K562 (cell line): ENCODE results near the gene PVALEF. TPM values are rescaled to one million over a fixed set of nuclear protein-coding genes. Genes with fewer than 3 reads are reported as not detected.

Source experiments
- ATAC-seq: fragments of 200-7000 bp; cut with Tn5 transposase; 3 replicates; pipeline ENCODE4 v1.9.1; 2020; ENCODE audit warnings: moderate library complexity
- BruUV-seq: library from RNA; stranded (reverse); fragments of 400-500 nt; replicated peaks from 2 replicates; lab custom pipeline; 2021; lab: Mats Ljungman, UMichigan
- CTCF ChIA-PET: fragments of 300-600 bp; formaldehyde crosslinking; extraction: SDS; loops from one replicate; lab custom pipeline; 2021; ENCODE audit warnings: low intra/inter-chr PET ratio; lab: Yijun Ruan, JAX
- POLR2A ChIA-PET: fragments of 300-600, 350-650 bp; sonication (Branson Sonifier 250); formaldehyde crosslinking; extraction: SDS; loops from one replicate; lab custom pipeline; 2021; ENCODE audit warnings: antibody characterized with exemption, inconsistent platforms; lab: Yijun Ruan, JAX
- DNase-seq, 4 experiments: peaks; one replicate each; pipeline versions ENCODE4 v3.0.0 to v3.0.0-alpha.2; 2011 to 2018; ENCODE audit warnings: low spot score in 3 of 4, mixed read lengths in 3 of 4; ENCODE audit errors: extremely low read depth in 1 of 4
- FAIRE-seq: peaks from 2 replicates; lab custom pipeline; 2011; peaks lifted over from hg19 to GRCh38; lab: Jason Lieb, UNC
- H2AFZ ChIP-seq: 2 replicates; pipeline ENCODE4 v1.6.0; 2011; ENCODE audit warnings: low read depth, low read length, control low read depth, inconsistent platforms
- H3K27ac ChIP-seq: fragments of 200-600 bp; 3 replicates; pipeline ENCODE4 v1.8.0; 2011; ENCODE audit warnings: low read depth, mild to moderate bottlenecking, control low read depth, inconsistent platforms, low read length, moderate library complexity, mixed read lengths; ENCODE audit errors: extremely low read depth
- H3K27me3 ChIP-seq, 2 experiments: fragments of 300-600 bp in 1 of 2; 2 replicates in 1 of 2; 3 replicates in 1 of 2; pipeline versions ENCODE4 v1.6.0 to v1.8.0; 2011; ENCODE audit warnings: inconsistent platforms in 2 of 2, low read length in 2 of 2, mild to moderate bottlenecking in 1 of 2, mixed read lengths in 1 of 2, moderate library complexity in 1 of 2; ENCODE audit not compliant: control insufficient read depth in 2 of 2, insufficient read depth in 2 of 2
- H3K36me3 ChIP-seq: fragments of 300-600 bp; 3 replicates; pipeline ENCODE4 v1.8.0; 2011; ENCODE audit warnings: mild to moderate bottlenecking, low read length, inconsistent platforms; ENCODE audit not compliant: control insufficient read depth, insufficient read depth
- H3K4me1 ChIP-seq, 2 experiments: fragments of 200-600 bp in 1 of 2; replicated peaks in 1 of 2; 2 replicates in 1 of 2; 3 replicates in 1 of 2; pipeline versions ENCODE4 v1.5.1 to v1.8.0; 2011; ENCODE audit warnings: inconsistent platforms in 2 of 2, low read length in 2 of 2, mild to moderate bottlenecking in 1 of 2, mixed read lengths in 1 of 2, moderate library complexity in 1 of 2; ENCODE audit not compliant: control insufficient read depth in 2 of 2, insufficient read depth in 2 of 2
- H3K4me2 ChIP-seq: 2 replicates; pipeline ENCODE4 v1.6.1; 2011; ENCODE audit warnings: low read length, control low read depth, inconsistent platforms, mixed read lengths; ENCODE audit not compliant: insufficient read depth
- H3K4me3 ChIP-seq: fragments of 200-600 bp; sonication (generic), shearing (Covaris generic); 2 replicates; pipeline ENCODE4 v1.5.1; 2016; ENCODE audit warnings: control low read depth, inconsistent platforms
- H3K79me2 ChIP-seq: fragments of 200-600 bp; 3 replicates; pipeline ENCODE4 v1.8.0; 2011; ENCODE audit warnings: low read length, inconsistent platforms; ENCODE audit not compliant: control insufficient read depth, insufficient read depth
- H3K9ac ChIP-seq, 2 experiments: 2 replicates each; pipeline versions ENCODE4 v1.6.0 to v1.6.1; 2011; ENCODE audit warnings: low read depth in 2 of 2, low read length in 2 of 2, control low read depth in 1 of 2, inconsistent platforms in 1 of 2, mild to moderate bottlenecking in 1 of 2, mixed read lengths in 1 of 2; ENCODE audit not compliant: insufficient read depth in 1 of 2
- H3K9me1 ChIP-seq: one replicate; pipeline ENCODE4 v1.6.0; 2011; ENCODE audit warnings: inconsistent platforms, mild to moderate bottlenecking, low read length, moderate library complexity; ENCODE audit not compliant: control insufficient read depth, insufficient read depth
- H3K9me3 ChIP-seq: replicated peaks from 2 replicates; pipeline ENCODE4 v1.5.1; 2011; ENCODE audit warnings: low read depth, low read length, inconsistent platforms; ENCODE audit not compliant: control insufficient read depth, insufficient read depth
- H4K20me1 ChIP-seq: replicated peaks from 2 replicates; pipeline ENCODE4 v1.6.1; 2011; ENCODE audit warnings: low read length, inconsistent platforms, mixed read lengths; ENCODE audit not compliant: control insufficient read depth, insufficient read depth
- CBX8 ChIP-seq: fragments of 200-600 bp; sonication (generic); IDR thresholded peaks from 2 replicates; pipeline ENCODE4 v1.6.1; 2012; ENCODE audit warnings: borderline replicate concordance, mixed run types, low read depth, mild to moderate bottlenecking, moderate library complexity, mixed read lengths, low read length, control low read depth, inconsistent platforms; ENCODE audit not compliant: poor library complexity, severe bottlenecking; ENCODE audit errors: extremely low read depth
- CC2D1A ChIP-seq: fragments of 450-650 bp; IDR thresholded peaks from 2 replicates; pipeline ENCODE4 v1.6.1; 2017; ENCODE audit warnings: mild to moderate bottlenecking
- CHCHD3 ChIP-seq: fragments of 250-450 bp; sonication (Bioruptor Pico); IDR thresholded peaks from 2 replicates; pipeline ENCODE4 v2.1.2; 2022; ENCODE audit warnings: mild to moderate bottlenecking
- DMBX1 ChIP-seq: fragments of 250-450 bp; sonication (Bioruptor Pico); IDR thresholded peaks from 2 replicates; pipeline ENCODE4 v1.8.0; 2022; ENCODE audit warnings: inconsistent platforms, mild to moderate bottlenecking, moderate library complexity, borderline replicate concordance
- ETV6 ChIP-seq, 3 experiments: fragments of 150-350 bp in 1 of 3; sonication (generic) in 1 of 3; formaldehyde crosslinking in 1 of 3; IDR thresholded peaks; 2 replicates each; pipeline versions ENCODE4 v1.6.1 to v1.8.0; 2014 to 2022; ENCODE audit warnings: borderline replicate concordance in 2 of 3, low read depth in 2 of 3, antibody characterized with exemption in 1 of 3, low read length in 1 of 3, mild to moderate bottlenecking in 1 of 3, missing genetic modification reagents in 1 of 3
- HMG20A ChIP-seq: fragments of 450-650 bp; formaldehyde crosslinking; conservative IDR thresholded peaks from 2 replicates; pipeline ENCODE4 v1.4.0; 2020; ENCODE audit warnings: mild to moderate bottlenecking, mixed read lengths
- JUNB ChIP-seq: fragments of 450-650 bp; formaldehyde crosslinking; conservative IDR thresholded peaks from 2 replicates; pipeline ENCODE4 v1.4.0; 2020; ENCODE audit warnings: mild to moderate bottlenecking
- KAT7 ChIP-seq: sonication (generic); formaldehyde crosslinking; IDR thresholded peaks from 2 replicates; pipeline ENCODE4 v1.8.0; 2022; ENCODE audit warnings: missing genetic modification reagents, mild to moderate bottlenecking, borderline replicate concordance
- RBM15 ChIP-seq: fragments of 200-400 bp; formaldehyde crosslinking; IDR thresholded peaks from 2 replicates; pipeline ENCODE4 v1.6.1; 2018; ENCODE audit warnings: mild to moderate bottlenecking, low read length, moderate library complexity; ENCODE audit not compliant: insufficient read depth
- RBM34 ChIP-seq: fragments of 200-400 bp; formaldehyde crosslinking; IDR thresholded peaks from 2 replicates; pipeline ENCODE4 v1.6.1; 2018; ENCODE audit warnings: low read length, borderline replicate concordance; ENCODE audit not compliant: insufficient read depth
- U2AF2 ChIP-seq: fragments of 200-400 bp; formaldehyde crosslinking; optimal IDR thresholded peaks from 2 replicates; pipeline ENCODE3; 2017; ENCODE audit warnings: low read depth, mild to moderate bottlenecking, low read length
- ZNF232 ChIP-seq: sonication (generic); formaldehyde crosslinking; IDR thresholded peaks from 2 replicates; pipeline ENCODE4 v1.8.0; 2022; ENCODE audit warnings: mild to moderate bottlenecking, missing genetic modification reagents
- WGBS: fragments of 100-300 bp; shearing (Covaris generic); methylation state at CpG from one replicate; pipeline ENCODE4 v1.1.6; 2016; ENCODE audit warnings: low coverage, mixed read lengths; ENCODE audit not compliant: insufficient coverage; ENCODE audit errors: missing lambda C conversion rate; 5-methylcytosine and 5-hydroxymethylcytosine counted together
- in situ Hi-C: fragments of 300-500 bp; cut with MboI; formaldehyde crosslinking; loops from 4 replicates; pipeline ENCODE4 v1.15.0; 2018; ENCODE audit warnings: inconsistent platforms, mixed read lengths
- intact Hi-C: fragments of 100-400 bp; cut with micrococcal nuclease; formaldehyde crosslinking; loops from 2 replicates; pipeline ENCODE4 v1.14.2; 2022
- polyA plus RNA-seq, 8 experiments: library from polyadenylated mRNA; depleted of rRNA in 4 of 8; stranded (reverse) in 5 of 8; unstranded in 3 of 8; fragments of >200 nt; fragmentation: Nextera tagmentation in 2 of 8; fragmentation: Illumina TruSeq in 1 of 8; extraction: Ambion mirVana in 2 of 8; extraction: Trizol in 1 of 8; gene quantifications; 2 replicates each; pipeline versions ENCODE4 v1.2.1 to v1.2.3, GENCODE V29; 2011 to 2014; ENCODE audit warnings: inconsistent platforms in 1 of 8, missing spikeins in 1 of 8
- total RNA-seq, 7 experiments: library from RNA; depleted of rRNA in 6 of 7; stranded (reverse); fragments of >200 nt in 6 of 7; fragmentation: Illumina TruSeq in 2 of 7; extraction: Trizol in 2 of 7; gene quantifications; 2 replicates each; pipeline versions ENCODE4 v1.2.1 to v1.2.3, GENCODE V29; 2011 to 2021; ENCODE audit warnings: low replicate concordance in 1 of 7
- TF ChIP-seq, protein P1 (sequence below): fragments of 450-650 bp; IDR thresholded peaks from 2 replicates; pipeline ENCODE4 v1.6.1; 2014; ENCODE audit warnings: low read depth, mild to moderate bottlenecking, moderate library complexity, borderline replicate concordance
- TF ChIP-seq, protein P2 (sequence below): fragments of 450-650 bp; formaldehyde crosslinking; IDR thresholded peaks from 2 replicates; pipeline ENCODE4 v1.4.0; 2020; ENCODE audit warnings: mild to moderate bottlenecking, moderate library complexity

PVALEF gene
- total and polyA plus RNA-seq, 9 of the 15 experiments (the other 6 are each of a cell fraction or from before 2014, with no cell fraction given), result not detected

DNA sequence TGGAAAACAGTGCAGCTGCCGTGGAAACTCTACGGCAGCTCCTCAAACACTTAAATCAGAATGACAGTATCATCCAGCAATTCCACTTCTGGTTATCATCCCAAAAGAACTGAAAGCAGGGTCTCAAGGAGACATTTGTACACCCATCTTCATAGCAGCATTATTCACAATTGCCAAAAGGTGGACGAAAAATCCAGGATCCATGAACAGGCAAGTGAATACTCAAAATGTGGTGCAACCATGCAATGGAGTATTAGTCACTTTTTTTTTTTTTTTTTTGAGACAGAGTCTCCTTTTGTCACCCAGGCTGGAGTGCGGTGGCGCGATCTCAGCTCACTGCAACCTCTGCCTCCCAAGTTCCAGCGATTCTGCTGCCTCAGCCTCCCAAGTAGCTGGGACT, 11.4 kb downstream of the PVALEF start:
- Histone ChIP-seq H3K27me3 (peaks cover 16 to 66% of the 10 kb centered on the region in 2 experiments), H3K9me3 (no peaks in the 10 kb centered on the region; the same call in 1 of the 2 replicates), H2AFZ (no peak overlapping the region), H3K9ac (no peak overlapping the region), H3K4me2 (no peak overlapping the region), H3K36me3 (no peaks in the 10 kb centered on the region), H3K27ac (no peak overlapping the region), H4K20me1 (no peaks in the 10 kb centered on the region), H3K79me2 (no peaks in the 10 kb centered on the region), H3K9me1 (no peaks in the 10 kb centered on the region), H3K4me3 (no peak overlapping the region), H3K4me1 (peaks cover 0 to 35% of the 10 kb centered on the region in 2 experiments; a peak in 3 of 5 replicates)
- intact Hi-C loops (no loop called here), in situ Hi-C loops (no loop called here)
- 22% methylated on average over 7 of the region's 7 CpGs for WGBS
- ChIA-PET CTCF (no interaction called here), POLR2A (interaction anchor here (0.6 kb wide), 1 partner anchor 103 kb away, joined by 3 read pairs; no protein-coding TSS in a partner anchor)
- no peak for FAIRE-seq
- ATAC-seq, result no peak
- no peak for DNase-seq
- no TSS peak for BruUV-seq
- TF ChIP-seq, protein P1, sequence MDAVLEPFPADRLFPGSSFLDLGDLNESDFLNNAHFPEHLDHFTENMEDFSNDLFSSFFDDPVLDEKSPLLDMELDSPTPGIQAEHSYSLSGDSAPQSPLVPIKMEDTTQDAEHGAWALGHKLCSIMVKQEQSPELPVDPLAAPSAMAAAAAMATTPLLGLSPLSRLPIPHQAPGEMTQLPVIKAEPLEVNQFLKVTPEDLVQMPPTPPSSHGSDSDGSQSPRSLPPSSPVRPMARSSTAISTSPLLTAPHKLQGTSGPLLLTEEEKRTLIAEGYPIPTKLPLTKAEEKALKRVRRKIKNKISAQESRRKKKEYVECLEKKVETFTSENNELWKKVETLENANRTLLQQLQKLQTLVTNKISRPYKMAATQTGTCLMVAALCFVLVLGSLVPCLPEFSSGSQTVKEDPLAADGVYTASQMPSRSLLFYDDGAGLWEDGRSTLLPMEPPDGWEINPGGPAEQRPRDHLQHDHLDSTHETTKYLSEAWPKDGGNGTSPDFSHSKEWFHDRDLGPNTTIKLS, result no peak
- TF ChIP-seq U2AF2, result no peak
- TF ChIP-seq RBM34, result no peak
- no peak for TF ChIP-seq CHCHD3 (CRISPR knock-in tag)
- no peak for TF ChIP-seq ETV6 (IDR thresholded peaks at IDR 0.05; ENCODE audit: borderline replicate concordance in 1 of 2, low read depth in 2 of 2, low read length in 1 of 2)
- no peak for TF ChIP-seq ETV6 (CRISPR knock-in tag; IDR thresholded peaks at IDR 0.05; ENCODE audit: borderline replicate concordance)
- TF ChIP-seq HMG20A (CRISPR knock-in tag), result no peak
- no peak for TF ChIP-seq DMBX1 (CRISPR knock-in tag)
- no peak for TF ChIP-seq RBM15
- TF ChIP-seq CBX8, result no peak
- no peak for TF ChIP-seq ZNF232
- no peak for TF ChIP-seq KAT7 (CRISPR knock-in tag)
- no peak for TF ChIP-seq CC2D1A
- no peak for TF ChIP-seq JUNB (CRISPR knock-in tag)
- TF ChIP-seq, protein P2, sequence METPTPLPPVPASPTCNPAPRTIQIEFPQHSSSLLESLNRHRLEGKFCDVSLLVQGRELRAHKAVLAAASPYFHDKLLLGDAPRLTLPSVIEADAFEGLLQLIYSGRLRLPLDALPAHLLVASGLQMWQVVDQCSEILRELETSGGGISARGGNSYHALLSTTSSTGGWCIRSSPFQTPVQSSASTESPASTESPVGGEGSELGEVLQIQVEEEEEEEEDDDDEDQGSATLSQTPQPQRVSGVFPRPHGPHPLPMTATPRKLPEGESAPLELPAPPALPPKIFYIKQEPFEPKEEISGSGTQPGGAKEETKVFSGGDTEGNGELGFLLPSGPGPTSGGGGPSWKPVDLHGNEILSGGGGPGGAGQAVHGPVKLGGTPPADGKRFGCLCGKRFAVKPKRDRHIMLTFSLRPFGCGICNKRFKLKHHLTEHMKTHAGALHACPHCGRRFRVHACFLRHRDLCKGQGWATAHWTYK (CRISPR knock-in tag), result no peak
